ENCODE measurements around the gene ALDH6A1.

The ALDH6A1 gene

GRCh38 chr14:74062809-74063150, 21.5 kb downstream of the ALDH6A1 start:
- CTCF ChIA-PET = no interaction called here
- H3K27ac ChIP-seq = no peak overlapping the region
- POLR2A ChIA-PET (ENCODE audit: low non-redundant PET) = no interaction called here
- DNase-seq (ENCODE audit: low spot score) = no peak
- TF ChIP-seq CTCF (conservative IDR thresholded peaks at IDR 0.05; ENCODE audit: low read depth) = no peak

- no peak for DNase-seq (ENCODE audit: low spot score)
- CTCF ChIA-PET = no interaction called here
- POLR2A ChIA-PET (ENCODE audit: low non-redundant PET) = no interaction called here
These were observed 34.3 kb downstream of the ALDH6A1 start for GRCh38 chr14:74049876-74050495.

DNA sequence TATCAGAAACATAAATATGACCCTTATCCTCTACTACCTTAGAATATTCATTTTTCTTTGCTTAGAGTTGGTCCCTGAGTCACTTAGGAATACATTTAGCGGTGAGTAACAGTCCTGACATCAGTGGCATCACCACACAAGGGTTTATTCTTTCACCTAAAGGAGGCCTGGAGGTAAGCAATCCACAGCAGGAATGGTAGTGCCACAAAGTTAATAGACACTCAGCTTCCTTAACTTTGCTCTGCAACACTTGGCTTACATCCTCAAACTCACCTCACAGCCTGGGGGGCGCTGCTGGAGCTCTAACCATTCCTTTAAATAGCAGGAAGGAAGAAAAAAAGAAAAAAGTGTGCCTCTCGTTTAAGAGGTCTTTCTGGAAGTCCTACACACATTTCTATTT, 36.0 kb downstream of the ALDH6A1 start:
- ChIA-PET CTCF (interaction anchor here (0.6 to 0.7 kb wide), 3 partner anchors 79 to 209 kb away, joined by 3 read pairs; no protein-coding TSS in a partner anchor), POLR2A (ENCODE audit: low non-redundant PET) (no interaction called here)
- no peak overlapping the region for H3K27ac ChIP-seq
- TF ChIP-seq CTCF (conservative IDR thresholded peaks at IDR 0.05; ENCODE audit: low read depth) = no peak
- DNase-seq (ENCODE audit: low spot score) = no peak

More at GRCh38 chr14:74049876-74050495, 34.3 kb downstream of the ALDH6A1 start:
- H3K27ac ChIP-seq = no peak overlapping the region
- TF ChIP-seq CTCF (conservative IDR thresholded peaks at IDR 0.05; ENCODE audit: low read depth) = no peak

DNA sequence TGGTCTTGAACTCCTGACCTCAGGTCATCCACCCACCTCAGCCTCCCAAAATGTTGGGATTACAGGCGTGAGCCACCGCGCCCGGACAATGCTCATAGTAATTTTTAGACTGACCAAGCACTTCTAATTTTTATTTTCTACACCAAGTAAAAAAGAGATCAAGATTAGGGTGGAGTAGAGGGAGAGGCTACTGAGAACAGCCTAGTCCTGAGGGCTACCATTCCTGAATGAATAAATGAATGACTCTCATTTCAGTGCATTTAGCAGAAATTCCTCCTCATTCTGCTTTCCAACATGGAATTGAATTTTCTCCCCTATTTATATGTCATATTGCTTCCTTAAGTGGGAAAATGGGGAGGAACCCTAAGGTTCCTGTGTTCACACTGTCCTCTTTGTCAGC, 38.7 kb downstream of the ALDH6A1 start:
- POLR2A ChIA-PET (ENCODE audit: low non-redundant PET) = no interaction called here
- no peak for TF ChIP-seq CTCF (conservative IDR thresholded peaks at IDR 0.05; ENCODE audit: low read depth)

GRCh38 chr14:74042296-74042695, 42.0 kb downstream of the ALDH6A1 start:
- H3K27ac ChIP-seq = no peak overlapping the region
- TF ChIP-seq CTCF (conservative IDR thresholded peaks at IDR 0.05; ENCODE audit: low read depth) = no peak
- POLR2A ChIA-PET (ENCODE audit: low non-redundant PET) = no interaction called here
- CTCF ChIA-PET = no interaction called here
- DNase-seq (ENCODE audit: low spot score) = no peak

More for the DNA sequence above, 38.7 kb downstream of the ALDH6A1 start:
- no peak overlapping the region for H3K27ac ChIP-seq
- CTCF ChIA-PET = no interaction called here
- DNase-seq (ENCODE audit: low spot score) = no peak

- no peak overlapping the region for H3K27ac ChIP-seq
- POLR2A ChIA-PET (ENCODE audit: low non-redundant PET) = no interaction called here
- CTCF ChIA-PET = interaction anchor here (1.0 kb wide), 1 partner anchor 35 kb away, joined by 3 read pairs; no protein-coding TSS in a partner anchor
- peak; percentile 77 for TF ChIP-seq CTCF (conservative IDR thresholded peaks at IDR 0.05; ENCODE audit: low read depth)
- DNase-seq (ENCODE audit: low spot score) = peak; percentile 50
These were observed 46.0 kb downstream of the ALDH6A1 start for GRCh38 chr14:74038020-74038859.

All from RWPE1 (cell line).